Caco-2 (cell line): ENCODE measurements around the gene FAM118B. TPM values are rescaled to one million over a fixed set of nuclear protein-coding genes. Genes with fewer than 3 reads are reported as not detected.

ENCODE experiments used
- BruUV-seq: library from RNA; stranded (reverse); fragments of 400-500 nt; replicated peaks from 2 replicates; lab custom pipeline; 2021; lab: Mats Ljungman, UMichigan
- CTCF ChIA-PET: fragments of 300-600 bp; sonication (Branson Sonifier 250); formaldehyde crosslinking; loops from one replicate; lab custom pipeline; 2022; ENCODE audit warnings: antibody characterized with exemption; lab: Charles Lee
- POLR2A ChIA-PET: fragments of 300-600 bp; sonication (Branson Sonifier 250); formaldehyde crosslinking; loops from one replicate; lab custom pipeline; 2022; ENCODE audit warnings: antibody characterized with exemption; lab: Charles Lee
- DNase-seq, 2 experiments: peaks; one replicate each; pipeline versions ENCODE4 v3.0.0 to v3.0.0-alpha.2; 2020 to 2022
- H3K27me3 ChIP-seq: replicated peaks from 2 replicates; pipeline ENCODE4 v1.6.0; 2011; ENCODE audit warnings: low read length; ENCODE audit not compliant: control insufficient read depth, insufficient read depth
- H3K36me3 ChIP-seq: 2 replicates; pipeline ENCODE4 v1.5.1; 2011; ENCODE audit warnings: low read length; ENCODE audit not compliant: control insufficient read depth, insufficient read depth
- H3K4me1 ChIP-seq: fragments of 250-450 bp; sonication (Bioruptor Pico); 2 replicates; pipeline ENCODE4 v1.5.1; 2020; ENCODE audit warnings: mild to moderate bottlenecking
- H3K4me3 ChIP-seq: 2 replicates; pipeline ENCODE4 v1.5.1; 2011; ENCODE audit warnings: low read depth, mild to moderate bottlenecking, control low read depth, low read length
- H3K9me3 ChIP-seq: fragments of 250-450 bp; sonication (Bioruptor Pico); 2 replicates; pipeline ENCODE4 v1.5.1; 2020; ENCODE audit warnings: mild to moderate bottlenecking, moderate library complexity
- H3K27ac Mint-ChIP-seq: one replicate; pipeline ENCODE4 v1.8.0; 2022; ENCODE audit warnings: mixed read lengths; ENCODE audit not compliant: unreplicated experiment
- H3K27me3 Mint-ChIP-seq: one replicate; pipeline ENCODE4 v1.8.0; 2022; ENCODE audit warnings: mixed read lengths; ENCODE audit not compliant: insufficient read depth, unreplicated experiment
- H3K36me3 Mint-ChIP-seq: one replicate; pipeline ENCODE4 v1.8.0; 2022; ENCODE audit warnings: mild to moderate bottlenecking, mixed read lengths; ENCODE audit not compliant: insufficient read depth, unreplicated experiment
- H3K4me1 Mint-ChIP-seq: one replicate; pipeline ENCODE4 v1.8.0; 2022; ENCODE audit warnings: low read depth, mixed read lengths; ENCODE audit not compliant: unreplicated experiment
- H3K4me3 Mint-ChIP-seq: one replicate; pipeline ENCODE4 v1.8.0; 2022; ENCODE audit warnings: mild to moderate bottlenecking, moderate library complexity, mixed read lengths; ENCODE audit not compliant: unreplicated experiment
- H3K9me3 Mint-ChIP-seq: one replicate; pipeline ENCODE4 v1.8.0; 2022; ENCODE audit warnings: mixed read lengths; ENCODE audit not compliant: unreplicated experiment
- intact Hi-C: fragments of 100-400 bp; cut with micrococcal nuclease; formaldehyde crosslinking; loops from one replicate; pipeline ENCODE4 v1.10.0; 2022; ENCODE audit not compliant: unreplicated experiment
- total RNA-seq: library from RNA; stranded (reverse); gene quantifications from 2 replicates; pipeline ENCODE4 v1.2.3, GENCODE V29; 2022
- TF ChIP-seq, protein P1 (sequence below), 2 experiments: fragments of 200-600 bp in 1 of 2; IDR thresholded peaks; 1 replicate in 1 of 2; 2 replicates in 1 of 2; pipeline versions ENCODE4 v1.5.1 to v1.8.0; 2011 to 2022; ENCODE audit warnings: antibody characterized with exemption in 1 of 2, control low read depth in 1 of 2, inconsistent platforms in 1 of 2, low read depth in 1 of 2, low read length in 1 of 2, mild to moderate bottlenecking in 1 of 2, moderate library complexity in 1 of 2; ENCODE audit not compliant: insufficient read depth in 1 of 2, severe bottlenecking in 1 of 2, unreplicated experiment in 1 of 2

The FAM118B gene
- total RNA-seq, 1 experiment from 2014 or later = 36.5 TPM

DNA sequence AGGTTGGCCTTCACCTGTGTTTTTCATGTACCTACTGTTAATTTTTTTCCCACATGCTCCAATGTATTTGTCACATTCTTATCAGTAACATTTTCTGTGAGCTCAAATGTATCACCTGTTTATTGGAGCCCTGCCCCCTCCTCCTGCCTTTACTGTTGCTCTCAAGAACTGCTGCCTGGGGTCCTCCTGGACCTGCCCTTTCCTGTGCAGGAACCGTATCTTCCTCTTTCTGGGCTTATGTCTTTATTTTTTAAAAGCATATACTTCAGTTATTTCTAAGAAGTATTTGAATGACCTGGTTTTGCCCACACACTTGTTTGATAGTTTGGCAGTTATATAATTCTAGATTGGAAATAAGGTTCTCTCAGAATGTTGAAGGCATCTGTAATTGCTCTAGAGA, 5.9 kb downstream of the FAM118B start:
- ChIA-PET POLR2A (no interaction called here), CTCF (no interaction called here)
- Mint-ChIP-seq H3K27me3 (no peaks in the 10 kb centered on the region), H3K27ac (no peak overlapping the region), H3K36me3 (no peaks in the 10 kb centered on the region), H3K9me3 (peaks cover 3% of the 10 kb centered on the region), H3K4me1 (peaks cover 23% of the 10 kb centered on the region), H3K4me3 (no peak overlapping the region)
- Histone ChIP-seq H3K4me1 (peaks cover 3% of the 10 kb centered on the region; the same call in 1 of the 2 replicates), H3K36me3 (no peaks in the 10 kb centered on the region), H3K4me3 (no peak overlapping the region), H3K27me3 (no peaks in the 10 kb centered on the region), H3K9me3 (no peaks in the 10 kb centered on the region)
- DNase-seq = no peak
- BruUV-seq = no TSS peak
- TF ChIP-seq, protein P1, sequence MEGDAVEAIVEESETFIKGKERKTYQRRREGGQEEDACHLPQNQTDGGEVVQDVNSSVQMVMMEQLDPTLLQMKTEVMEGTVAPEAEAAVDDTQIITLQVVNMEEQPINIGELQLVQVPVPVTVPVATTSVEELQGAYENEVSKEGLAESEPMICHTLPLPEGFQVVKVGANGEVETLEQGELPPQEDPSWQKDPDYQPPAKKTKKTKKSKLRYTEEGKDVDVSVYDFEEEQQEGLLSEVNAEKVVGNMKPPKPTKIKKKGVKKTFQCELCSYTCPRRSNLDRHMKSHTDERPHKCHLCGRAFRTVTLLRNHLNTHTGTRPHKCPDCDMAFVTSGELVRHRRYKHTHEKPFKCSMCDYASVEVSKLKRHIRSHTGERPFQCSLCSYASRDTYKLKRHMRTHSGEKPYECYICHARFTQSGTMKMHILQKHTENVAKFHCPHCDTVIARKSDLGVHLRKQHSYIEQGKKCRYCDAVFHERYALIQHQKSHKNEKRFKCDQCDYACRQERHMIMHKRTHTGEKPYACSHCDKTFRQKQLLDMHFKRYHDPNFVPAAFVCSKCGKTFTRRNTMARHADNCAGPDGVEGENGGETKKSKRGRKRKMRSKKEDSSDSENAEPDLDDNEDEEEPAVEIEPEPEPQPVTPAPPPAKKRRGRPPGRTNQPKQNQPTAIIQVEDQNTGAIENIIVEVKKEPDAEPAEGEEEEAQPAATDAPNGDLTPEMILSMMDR (IDR thresholded peaks at IDR 0.05; ENCODE audit: insufficient read depth in 1 of 2, low read depth in 1 of 2, low read length in 1 of 2, severe bottlenecking in 1 of 2, unreplicated experiment in 1 of 2) = no peak
- intact Hi-C loops = no loop called here

DNA sequence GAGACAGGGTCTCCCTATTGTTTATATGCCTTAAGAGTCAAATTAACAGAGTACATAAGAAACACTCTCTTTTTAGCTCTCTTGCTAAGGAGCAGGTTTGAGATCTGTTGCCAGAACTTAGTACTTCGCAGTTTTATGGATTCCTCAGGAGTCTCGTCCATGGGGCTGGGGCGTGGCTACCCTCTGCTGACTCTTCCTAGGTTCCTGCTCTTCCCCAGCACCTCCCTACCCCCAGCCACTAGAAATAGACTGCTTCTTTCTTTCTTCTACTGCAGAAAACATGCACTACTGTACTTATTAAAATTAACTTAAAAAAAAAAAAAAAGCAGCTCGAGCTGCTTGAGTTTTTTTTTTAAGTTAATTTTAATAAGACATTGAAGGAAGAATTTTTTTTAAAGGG, 8.0 kb downstream of the FAM118B start:
- H3K27ac Mint-ChIP-seq = no peak overlapping the region
- no TSS peak for BruUV-seq
- ChIA-PET CTCF (interaction anchor here (0.8 kb wide), 1 partner anchor 62 kb away, joined by 3 read pairs; no protein-coding TSS in a partner anchor), POLR2A (no interaction called here)
- H3K27me3 Mint-ChIP-seq = no peaks in the 10 kb centered on the region
- no peaks in the 10 kb centered on the region for H3K27me3 ChIP-seq
- TF ChIP-seq, protein P1 (IDR thresholded peaks at IDR 0.05; ENCODE audit: insufficient read depth in 1 of 2, low read depth in 1 of 2, low read length in 1 of 2, severe bottlenecking in 1 of 2, unreplicated experiment in 1 of 2) = no peak
- peaks cover 14% of the 10 kb centered on the region for H3K4me1 Mint-ChIP-seq
- DNase-seq = no peak
- peaks cover 16% of the 10 kb centered on the region for H3K9me3 Mint-ChIP-seq
- no peaks in the 10 kb centered on the region for H3K36me3 Mint-ChIP-seq
- intact Hi-C loops = no loop called here
- no peak overlapping the region for H3K4me3 Mint-ChIP-seq
- H3K4me1 ChIP-seq = peaks cover 3% of the 10 kb centered on the region; the same call in 1 of the 2 replicates
- H3K36me3 ChIP-seq = peaks cover 1% of the 10 kb centered on the region; the same call in 1 of the 2 replicates
- H3K9me3 ChIP-seq = no peaks in the 10 kb centered on the region
- no peak overlapping the region for H3K4me3 ChIP-seq

DNA sequence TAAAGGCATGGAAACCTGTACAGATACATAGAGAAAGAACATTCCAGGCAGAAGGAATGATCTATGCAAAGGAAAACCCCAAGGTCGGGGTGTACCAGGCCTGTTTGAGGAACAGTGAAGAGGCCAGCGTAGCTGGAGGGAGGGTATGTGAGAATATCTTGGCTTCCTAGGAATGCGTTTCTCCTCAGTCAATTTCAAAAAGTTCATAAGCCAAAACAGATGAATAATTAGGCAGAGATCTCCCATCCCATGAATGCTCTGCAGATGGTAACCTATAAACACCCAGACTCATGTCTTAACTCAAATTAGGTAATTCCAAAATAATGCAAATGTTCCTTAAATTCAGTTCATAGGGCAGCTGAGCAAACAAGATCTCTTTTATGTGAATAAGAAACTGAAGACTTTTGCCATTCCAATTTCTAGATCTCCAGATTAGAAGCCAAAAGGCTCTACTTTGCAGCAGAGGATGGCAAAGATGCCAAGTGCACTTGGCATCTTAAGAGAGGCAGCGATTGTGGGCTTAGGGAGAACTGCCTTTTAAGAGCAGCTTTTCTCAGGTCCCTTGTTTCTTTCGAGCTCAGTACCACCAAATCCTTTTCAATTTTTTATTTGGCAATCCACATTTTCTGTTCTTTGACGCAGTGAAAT, 13.2 kb downstream of the FAM118B start:
- Histone ChIP-seq H3K4me1 (no peaks in the 10 kb centered on the region), H3K27me3 (no peaks in the 10 kb centered on the region), H3K9me3 (0 out of 2 replicates have a peak, but pooled peaks cover 3% of the 10 kb centered on the region), H3K36me3 (peaks cover 1% of the 10 kb centered on the region; the same call in 1 of the 2 replicates), H3K4me3 (no peak overlapping the region)
- intact Hi-C loops = no loop called here
- ChIA-PET POLR2A (interaction anchor here (0.6 kb wide), 1 partner anchor 258 kb away, joined by 3 read pairs; no protein-coding TSS in a partner anchor), CTCF (no interaction called here)
- Mint-ChIP-seq H3K27me3 (no peaks in the 10 kb centered on the region), H3K27ac (no peak overlapping the region), H3K4me1 (no peaks in the 10 kb centered on the region), H3K9me3 (peaks cover 33% of the 10 kb centered on the region), H3K4me3 (no peak overlapping the region), H3K36me3 (peaks cover 17% of the 10 kb centered on the region)
- TF ChIP-seq, protein P1 (IDR thresholded peaks at IDR 0.05; ENCODE audit: insufficient read depth in 1 of 2, low read depth in 1 of 2, low read length in 1 of 2, severe bottlenecking in 1 of 2, unreplicated experiment in 1 of 2) = no peak
- BruUV-seq = no TSS peak
- DNase-seq = no peak
